NCI-H2171 treated with DMSO at 0.1 percent for 48 hours (cell line): ENCODE results near the gene RNF150.
A peak's percentile ranks its signal among the peaks of the same experiment; 100 is the strongest.
"Not testable (repeated sequence)": the region's sequence is repeated elsewhere in the genome, so short reads cannot be mapped to it uniquely, and the experiment has no call there.

Experiments
- DNase-seq: peaks from one replicate; lab custom pipeline; 2025; lab: John Stamatoyannopoulos, UW

RNF150 gene

DNA sequence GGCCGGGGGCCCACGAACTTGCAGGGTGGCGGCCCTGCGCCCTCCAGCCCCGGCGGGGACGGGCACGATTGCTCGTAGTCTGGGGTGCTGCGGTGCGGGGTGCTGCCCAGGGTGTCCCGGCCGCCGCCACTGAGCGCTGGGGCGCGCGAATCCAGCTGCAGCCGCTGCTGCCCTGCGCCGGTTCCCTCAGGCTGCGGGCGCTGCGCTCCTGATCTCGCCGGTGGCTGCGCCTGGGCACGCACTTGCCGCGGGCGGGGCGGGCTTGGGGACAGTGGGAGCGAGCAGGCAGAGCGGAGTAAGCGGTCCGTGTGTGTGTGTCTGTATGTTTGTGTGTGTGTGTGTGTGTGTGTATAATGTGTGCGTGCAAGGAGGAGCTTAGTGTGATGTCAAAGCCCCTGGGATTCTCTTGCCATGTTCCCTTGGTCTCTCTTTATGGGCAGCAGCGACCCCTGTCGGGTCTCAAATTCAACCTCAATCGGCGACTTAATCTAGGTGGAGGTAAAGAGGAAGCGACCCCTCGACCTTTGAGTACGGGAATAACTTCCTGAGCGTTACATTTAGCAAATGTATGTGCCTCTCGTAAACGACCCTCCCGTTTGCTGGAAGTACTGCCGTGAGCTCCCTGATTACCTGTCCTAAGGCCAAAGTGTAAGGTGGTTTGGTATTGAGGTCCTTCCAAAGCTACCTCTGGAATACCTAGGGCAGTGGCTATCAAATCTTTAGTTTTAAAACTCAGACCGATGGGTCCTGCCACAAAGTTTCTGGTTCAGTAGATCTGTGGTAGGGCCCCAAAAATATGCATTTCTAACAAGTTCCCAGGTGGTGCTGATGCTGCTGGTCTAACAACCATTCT is at the start of gene RNF150:
Gene RNF150, minus strand, starts transcription at position 324 of the 853 bp plus-strand sequence.
- peak; percentile 85 for DNase-seq

DNA sequence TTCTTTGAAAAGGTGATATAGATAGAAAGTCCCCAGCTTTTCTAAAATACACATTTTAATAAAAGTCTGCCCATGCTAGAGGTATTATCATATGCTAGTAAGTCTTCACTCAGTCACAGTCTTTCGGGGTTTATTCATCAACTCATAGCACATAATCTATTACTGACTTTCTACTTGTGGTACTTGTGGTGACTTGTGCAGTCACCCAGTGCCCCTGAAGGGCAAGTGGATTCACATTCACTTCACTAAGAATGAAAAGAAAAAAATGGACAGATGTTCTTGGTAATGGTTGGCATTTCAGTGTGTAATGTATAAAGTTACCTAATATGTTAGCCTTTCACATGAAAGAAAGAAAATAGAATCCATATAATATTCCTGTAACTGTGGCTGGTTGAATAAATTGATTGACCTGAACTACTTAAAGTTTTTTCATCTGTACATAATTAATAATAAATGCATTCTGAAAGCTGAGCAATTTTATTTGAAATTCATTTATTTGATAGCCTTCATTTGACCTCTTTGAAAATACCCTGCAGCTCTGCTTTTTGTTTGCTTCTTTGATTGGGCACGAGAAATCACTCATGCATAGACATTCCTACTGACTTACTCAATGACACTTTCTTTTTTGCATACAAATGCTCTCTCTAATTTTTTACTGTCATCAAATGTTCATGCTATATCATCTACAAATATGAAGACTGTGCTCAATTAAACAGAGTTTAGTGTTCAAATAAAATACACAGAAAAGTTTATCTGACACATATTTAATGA is 47.9 kb upstream of the RNF150 start:
- DNase-seq: peak; percentile 2

DNA sequence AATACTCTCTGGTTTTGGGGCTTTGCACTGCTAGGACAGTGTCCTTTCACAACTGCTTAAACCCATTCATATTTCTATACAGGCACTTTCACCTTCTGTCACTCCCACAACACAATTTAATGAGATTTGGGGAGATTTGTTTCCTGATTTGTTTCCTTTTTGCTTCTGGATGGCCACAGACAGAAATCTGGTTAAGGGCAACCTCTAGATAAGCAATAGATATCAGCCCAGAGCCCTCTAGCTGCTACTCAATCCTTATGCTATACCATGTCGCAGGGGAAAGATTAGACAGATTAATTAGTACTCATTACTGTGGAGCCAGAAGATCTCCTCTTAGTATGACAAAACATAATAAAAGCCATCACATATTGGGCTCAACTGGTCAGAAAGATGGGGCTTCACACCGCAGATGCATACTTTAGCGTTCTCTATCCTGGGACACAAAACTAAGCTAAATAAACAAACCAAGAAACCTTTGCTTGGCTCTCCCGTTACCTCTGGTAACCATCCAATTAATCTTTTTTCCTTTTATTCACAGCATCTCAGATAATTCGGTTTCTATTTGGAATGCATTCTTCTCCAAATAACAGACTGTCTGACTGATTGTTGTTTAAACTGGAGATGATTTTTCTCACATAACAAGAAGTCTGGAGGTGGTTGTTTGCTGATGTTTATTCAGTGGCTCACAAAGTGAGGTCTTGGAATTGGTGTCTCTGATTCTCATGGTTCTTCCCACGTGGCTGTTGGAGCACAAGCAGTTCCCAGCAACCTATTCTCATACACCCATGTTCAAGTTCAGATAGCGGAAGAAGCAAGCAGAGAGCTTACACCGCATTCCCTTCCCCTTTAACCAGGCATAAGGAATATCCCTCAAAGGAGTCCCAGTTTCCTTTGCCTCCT is 46.5 kb upstream of the RNF150 start:
- no peak for DNase-seq

DNA sequence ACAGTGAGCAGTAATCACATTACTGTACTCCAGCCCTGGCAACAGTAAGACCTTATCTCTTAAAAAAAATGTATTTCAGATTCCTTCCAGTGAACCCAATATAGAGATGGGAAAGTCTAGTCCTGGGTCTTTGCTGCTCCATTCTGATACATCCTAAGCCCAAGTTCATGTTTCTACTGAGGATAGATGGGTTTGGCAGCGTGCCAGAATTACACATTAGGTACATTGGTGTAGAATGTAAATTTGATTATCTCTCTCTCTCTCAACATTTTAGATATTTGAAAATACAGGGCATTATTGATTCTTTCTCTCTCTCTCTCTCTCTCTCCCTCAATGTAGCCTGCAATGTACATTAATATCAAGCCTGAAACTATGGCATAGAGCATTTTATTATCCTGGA is 43.9 kb upstream of the RNF150 start:
- no peak for DNase-seq

DNA sequence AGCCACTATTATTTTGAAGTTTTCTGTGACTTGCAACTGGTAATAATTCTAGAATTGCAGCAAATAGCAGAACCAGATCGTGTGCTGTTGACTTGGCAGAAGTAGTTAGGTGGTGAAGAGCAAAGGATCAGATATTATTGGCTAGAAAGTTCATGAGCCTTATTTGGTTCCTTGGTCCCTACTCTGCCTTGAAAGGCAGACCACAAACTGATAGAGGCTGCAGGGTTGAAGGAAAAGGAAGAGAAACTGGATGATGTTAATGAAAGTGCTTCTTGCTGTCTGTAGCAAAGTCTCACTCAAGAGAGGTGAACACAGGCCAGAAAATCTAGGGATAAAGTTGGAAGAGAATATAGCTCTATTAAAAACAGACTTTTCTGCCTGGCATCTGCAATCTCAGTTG is 41.2 kb upstream of the RNF150 start:
- DNase-seq: no peak

DNA sequence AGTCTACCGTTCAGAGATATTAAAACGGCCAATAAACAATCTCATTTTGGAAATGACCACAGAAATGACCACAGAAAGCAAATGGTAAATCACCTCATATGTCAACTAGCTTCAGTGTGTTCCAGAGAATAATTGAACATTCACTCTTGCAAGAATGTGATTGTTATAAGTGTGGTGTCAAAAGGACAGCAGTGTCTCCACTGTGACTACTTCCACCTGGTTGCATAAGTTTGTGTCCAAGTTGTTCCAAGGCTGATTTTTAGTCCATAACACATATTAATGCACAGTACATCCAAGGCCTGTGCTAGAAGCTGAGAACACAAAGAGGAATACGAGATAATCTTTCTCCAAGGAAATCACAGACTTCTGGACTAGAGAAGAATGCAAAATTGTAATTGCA is 37.4 kb upstream of the RNF150 start:
- DNase-seq: no peak

DNA sequence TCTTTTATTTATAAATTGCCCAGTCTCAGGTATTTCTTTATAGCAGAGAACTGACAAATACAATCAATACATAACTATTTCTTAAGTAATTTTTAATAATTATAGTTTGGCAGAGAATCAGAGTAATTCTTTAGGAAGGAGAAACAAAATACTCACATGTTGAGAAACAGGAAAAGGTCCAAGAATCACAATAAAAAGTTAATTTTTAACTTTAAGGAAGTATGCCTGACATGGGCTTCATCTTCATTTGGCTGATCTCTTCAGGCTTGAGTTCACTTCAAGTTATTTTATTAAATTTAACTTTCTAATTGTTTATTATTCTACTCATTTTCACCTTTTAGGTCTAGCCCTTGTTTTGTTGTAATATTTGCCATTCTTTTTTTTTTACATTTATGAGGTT is 36.1 kb upstream of the RNF150 start:
- no peak for DNase-seq

DNA sequence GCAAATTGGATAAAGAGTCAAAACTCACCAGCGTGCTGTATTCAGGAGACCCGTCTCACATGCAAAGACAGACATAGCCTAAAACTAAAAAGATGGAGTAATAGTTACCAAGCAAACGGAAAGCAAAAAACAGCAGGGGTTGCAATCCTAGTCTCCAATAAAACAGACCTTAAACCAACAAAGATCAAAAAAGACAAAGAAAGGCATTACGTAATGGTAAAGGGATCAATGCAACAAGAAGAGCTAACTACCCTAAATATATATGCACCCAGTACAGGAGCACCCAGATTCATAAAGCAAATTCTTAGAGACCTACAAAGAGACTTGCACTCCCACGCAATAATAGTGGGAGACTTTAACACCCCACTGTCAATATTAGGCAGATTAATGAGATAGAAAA is 31.7 kb upstream of the RNF150 start:
- DNase-seq: not testable (repeated sequence)

DNA sequence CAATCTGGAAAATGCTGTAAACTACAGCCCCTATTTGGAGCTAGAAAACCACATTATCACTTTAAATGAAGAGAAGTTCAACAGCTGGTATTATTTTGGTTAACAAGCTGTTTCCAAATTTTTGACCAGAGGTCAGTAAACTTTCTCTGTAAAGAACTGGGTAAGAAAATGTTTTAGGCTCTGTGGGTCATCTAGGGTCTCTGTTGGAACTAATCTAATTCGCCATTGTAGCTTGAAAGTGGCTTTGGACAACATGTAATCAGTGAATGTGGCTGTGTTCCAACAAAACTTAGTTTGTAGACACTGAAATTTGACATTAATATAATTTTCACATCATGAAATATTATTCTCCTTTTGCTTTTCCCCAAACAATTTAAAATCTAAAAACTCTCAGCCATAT is 25.8 kb upstream of the RNF150 start:
- no peak for DNase-seq

DNA sequence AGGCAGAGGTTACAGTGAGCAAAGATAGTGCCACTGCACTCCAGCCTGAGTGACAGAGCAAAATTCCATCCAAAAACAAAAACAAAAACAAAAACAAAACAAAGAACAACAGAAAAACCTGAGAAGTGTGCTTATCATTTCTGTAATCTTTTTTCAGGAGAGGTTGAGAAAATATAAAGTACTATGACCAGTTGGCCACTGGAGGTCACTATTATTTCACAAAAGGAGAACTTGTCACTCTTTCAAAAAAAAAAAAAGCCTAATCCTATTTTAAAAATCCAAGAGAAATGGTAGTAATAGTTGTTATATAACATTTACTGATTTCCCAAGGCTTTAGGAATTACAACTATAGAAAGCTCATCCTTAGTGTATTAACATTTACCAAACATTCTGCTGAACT is 24.9 kb upstream of the RNF150 start:
- peak; percentile 10 for DNase-seq

DNA sequence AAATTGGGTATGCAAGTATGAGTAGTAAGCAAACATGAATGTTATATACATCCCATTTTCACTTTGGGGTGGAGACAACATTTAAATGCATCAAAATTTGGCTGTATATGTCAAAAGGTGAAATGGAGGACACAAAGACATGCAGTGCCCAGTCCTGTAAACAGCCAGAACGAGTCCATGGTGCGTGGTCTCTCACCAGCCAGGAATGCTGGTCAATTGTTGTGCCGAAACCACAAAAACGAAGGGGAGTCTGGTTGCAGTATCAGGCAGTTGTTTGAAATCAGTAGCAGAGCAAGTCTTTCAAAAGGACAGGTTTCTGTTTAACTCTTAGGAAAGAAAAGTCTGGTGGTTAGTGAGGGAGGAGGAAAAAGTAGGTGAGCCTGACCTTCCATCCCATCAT is 22.3 kb upstream of the RNF150 start:
- no peak for DNase-seq

DNA sequence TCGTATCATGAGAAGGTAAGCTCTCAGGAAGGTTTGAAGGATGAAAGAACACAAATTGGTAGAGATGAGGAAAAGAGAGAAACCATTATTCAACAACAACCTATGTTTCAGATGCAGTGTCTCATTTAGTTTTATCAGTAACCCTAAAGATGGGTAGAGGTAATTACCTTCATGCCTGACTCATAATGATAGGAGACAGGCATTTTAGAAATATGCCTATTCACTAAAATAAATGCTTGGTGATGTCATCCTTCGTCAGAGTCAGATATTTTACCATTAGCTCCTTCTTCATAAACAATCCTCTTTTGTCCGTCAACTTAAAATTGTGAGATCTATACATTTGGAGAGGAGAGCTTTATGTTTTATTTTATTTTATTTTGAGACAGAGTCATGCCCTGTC is 21.5 kb upstream of the RNF150 start:
- no peak for DNase-seq

DNA sequence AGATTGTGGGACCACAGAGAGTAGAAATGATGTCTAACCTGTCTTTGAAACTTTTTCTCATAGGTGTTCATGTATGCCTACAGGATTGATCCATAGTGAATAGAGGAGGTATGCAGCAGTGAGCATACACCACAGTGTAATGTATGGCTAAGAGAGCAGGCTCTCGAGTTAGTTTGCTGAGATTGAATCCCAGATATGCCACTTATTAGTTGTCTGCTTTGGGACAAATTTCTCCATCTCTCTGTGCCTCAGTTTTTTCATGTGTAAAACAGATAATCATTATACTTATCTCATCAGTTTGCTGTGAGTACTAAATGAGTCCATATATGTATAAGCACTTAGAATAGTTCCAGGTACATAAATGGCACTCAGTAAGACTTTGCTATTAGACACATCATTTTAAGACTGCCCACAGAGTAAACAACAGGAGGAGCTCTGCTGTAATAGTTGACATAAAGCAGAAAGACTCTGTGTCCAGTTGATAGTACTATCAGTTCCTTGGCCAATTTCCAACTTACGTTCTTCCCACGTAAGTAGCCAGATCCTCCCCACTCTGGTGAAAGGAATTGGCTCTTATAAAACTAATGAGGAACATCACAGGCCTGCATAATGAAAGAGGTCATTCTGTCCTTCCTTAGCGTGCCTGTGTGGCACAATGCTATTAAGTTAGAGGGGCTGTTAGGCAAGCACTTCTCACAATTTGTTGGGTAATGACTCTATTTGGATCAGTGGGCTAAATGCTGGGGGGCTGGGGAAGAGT is 20.7 kb upstream of the RNF150 start:
- DNase-seq: no peak

DNA sequence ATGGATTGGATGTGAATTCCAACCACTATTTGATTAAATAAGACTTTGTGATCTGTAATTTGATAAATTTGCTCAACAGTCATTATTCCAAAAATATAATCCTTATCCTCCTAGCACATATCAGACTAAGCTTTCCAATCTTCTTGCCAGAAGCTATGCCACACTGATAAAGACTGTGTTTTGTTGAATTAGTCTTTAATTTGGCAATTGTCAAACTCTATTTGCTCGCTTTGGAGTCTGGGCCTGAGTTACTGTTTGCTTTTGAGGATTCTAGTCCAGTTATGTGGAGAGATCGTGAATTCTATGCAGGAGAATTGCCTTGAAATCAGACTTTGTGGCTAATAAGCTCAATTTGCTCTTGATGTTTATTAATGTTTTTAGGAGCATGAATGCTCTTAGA is 10.9 kb upstream of the RNF150 start:
- no peak for DNase-seq

DNA sequence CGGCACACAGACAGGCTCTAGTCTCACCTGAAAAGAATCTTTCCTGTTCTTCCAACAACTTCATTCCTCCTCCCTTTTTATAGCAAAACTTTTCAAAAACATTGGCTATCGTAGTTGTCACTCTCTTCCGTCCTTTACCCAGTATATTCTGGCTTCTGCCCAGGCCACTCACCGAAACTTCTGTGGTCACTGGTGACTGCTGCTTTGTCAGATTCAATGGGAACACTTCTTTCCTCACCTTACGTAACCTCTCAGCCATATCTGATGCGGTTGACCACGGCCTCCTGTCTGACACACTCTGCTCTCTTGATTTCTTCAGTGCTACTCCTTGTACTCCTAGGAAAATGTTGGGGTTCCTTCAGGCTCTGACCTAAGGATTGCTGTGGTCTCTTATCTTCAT is 9.2 kb upstream of the RNF150 start:
- DNase-seq: no peak

DNA sequence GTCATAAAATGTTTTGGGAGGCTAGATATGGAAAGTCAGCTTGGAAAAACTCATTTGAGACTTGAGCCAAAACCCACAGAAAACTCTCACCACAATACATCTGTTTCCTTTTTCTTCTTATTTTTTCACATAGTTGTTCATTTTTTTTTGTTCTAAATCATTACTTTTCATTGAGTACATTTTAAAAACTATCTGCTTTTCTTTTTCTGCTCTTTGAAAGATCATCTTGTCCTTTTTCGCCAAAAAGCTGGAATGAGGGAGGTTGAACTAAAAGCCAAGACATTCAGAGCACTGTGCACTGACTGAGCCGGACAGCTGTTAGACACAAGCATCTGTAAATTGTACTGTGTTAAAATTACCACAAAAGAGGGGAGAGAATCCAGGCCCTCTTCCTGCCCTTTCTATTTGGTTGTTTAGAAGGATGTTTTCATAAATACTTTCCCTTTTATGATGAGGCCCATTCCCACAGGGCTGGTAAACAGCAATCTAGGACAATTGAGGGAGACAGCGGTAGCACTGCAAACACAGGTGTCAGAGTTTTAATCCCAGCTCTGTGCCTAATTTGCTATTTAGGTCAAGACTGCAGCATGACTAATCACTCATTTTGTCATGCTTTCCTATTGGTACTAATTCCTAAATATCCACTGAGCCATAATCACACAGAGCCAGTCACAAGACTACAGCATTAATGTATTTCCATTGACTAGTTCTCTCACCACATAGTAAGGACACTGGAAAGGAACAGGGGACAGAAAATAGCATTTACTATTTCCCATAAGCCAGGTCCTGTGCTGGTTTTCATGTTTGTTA is 7.3 kb upstream of the RNF150 start:
- DNase-seq: no peak

DNA sequence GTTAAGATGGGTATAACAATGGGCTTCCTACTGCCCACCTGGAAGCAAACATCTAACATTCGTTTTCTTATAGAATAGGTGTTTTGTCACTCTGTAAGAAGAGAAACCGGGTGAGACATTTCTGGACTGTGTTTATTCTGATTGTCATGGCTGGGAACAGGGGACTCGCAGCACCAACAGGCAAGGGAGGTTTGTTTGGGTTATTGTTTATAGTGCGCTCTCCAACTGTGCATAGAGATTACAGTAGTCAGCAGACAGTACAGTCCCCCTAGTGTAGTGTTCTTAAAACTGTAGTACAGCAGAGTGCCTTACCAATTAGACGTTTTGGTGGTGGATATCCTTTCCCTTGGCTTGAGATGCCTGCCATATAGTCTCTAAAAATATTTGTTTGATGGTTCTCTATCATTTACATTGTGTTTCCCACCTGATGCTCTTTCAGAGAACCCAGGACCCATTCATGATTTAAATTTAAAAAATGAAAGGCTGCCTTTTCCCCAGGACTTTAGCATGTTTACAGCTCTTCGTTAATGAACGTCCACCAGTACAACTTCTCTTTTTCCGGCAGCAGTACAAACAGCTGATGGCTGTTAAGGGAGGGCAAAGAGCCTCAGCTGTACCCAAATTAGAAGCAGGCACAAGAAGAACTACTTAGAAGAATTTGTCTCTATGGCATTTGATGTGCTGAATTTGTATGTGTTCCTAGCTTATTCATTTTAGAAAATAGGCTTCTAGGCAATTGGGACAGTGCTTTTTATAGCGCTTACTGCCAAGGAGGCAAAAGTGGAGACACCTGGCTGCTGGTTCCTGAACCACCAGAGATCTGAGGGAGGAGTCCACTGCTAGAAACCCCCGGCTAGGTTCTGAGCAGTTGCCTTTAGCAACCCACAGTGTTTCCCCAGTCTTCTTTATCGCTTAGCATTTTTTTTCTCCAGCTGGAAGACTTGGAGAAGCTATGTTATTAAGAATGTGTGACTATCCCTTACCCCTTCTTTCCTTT is 1.0 kb upstream of the RNF150 start:
- no peak for DNase-seq

DNA sequence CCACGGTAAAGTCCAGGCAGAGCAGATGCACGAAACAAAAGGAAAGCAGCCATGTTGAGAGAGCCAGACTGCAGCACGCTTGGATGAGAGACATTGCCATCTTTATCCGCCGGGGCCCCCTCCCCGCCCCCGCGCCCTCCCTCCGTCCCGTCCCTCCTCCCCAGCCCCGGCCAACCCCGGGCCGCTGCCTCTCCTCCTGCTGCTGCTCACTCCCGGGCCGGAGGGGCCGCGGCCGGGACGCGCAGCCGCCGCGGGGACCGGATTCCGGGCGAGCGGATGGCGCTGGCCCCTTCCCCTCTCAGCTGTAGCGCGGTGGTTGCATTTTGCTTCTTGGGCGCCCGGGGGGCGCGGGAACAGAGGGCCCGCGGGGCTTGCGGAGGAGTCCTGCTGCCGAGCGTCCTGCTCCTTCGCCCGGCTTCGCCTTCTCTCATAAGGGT is 542 bp downstream of the RNF150 start:
- DNase-seq: peak; percentile 31

DNA sequence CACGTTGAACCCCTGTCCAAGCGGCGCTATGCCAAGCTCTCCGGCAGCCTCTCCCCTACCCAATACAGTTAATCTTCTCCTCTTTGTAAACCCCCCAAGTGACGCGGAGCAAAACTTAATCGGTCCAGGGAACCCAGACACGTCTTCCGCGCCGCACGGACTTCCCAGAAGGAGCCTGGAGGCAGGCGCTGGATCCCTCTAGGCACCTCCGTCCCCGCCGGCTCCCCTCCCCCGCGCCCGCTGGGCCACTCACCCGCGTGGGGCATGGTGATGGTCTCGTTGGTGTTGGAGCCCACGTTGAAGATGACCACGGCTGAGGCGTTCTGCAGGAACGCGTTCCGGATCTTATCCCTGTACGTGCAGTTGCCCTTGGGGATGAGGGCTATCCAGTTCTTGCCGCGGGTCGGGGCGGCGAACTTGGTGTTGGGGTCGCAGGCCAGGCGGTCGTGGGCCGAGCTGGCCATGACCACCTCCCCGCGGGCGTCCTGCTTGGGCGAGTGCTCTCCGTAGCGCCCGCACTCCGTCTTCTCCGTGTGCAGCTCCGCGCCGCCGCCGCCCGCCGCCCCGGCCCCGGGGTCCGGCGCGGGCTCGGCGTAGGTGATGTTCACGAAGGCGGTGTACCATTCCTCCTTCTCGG is 1.1 kb downstream of the RNF150 start:
- peak; percentile 16 for DNase-seq
